ENCODE results near the gene TEX14.

The TEX14 gene

GRCh38 chr17:58517378-58517927, 174.4 kb downstream of the TEX14 start:
- H3K36me3 ChIP-seq (ENCODE audit: control insufficient read depth, insufficient read depth, low read length): no peaks in the 10 kb centered on the region
- peaks cover 7% of the 10 kb centered on the region for H3K4me1 ChIP-seq
- H2AFZ ChIP-seq: peak overlapping the region; percentile 89
- peak overlapping the region; percentile 91 for H3K4me2 ChIP-seq (ENCODE audit: low read length)
- no peak for TF ChIP-seq CTCF (IDR thresholded peaks at IDR 0.05)
- H3K9ac ChIP-seq: peak overlapping the region; percentile 70
- peak overlapping the region; percentile 96 for H3K27ac ChIP-seq
- H3K4me3 ChIP-seq (ENCODE audit: low read depth, low read length): peak overlapping the region; percentile 96
- peaks cover 6% of the 10 kb centered on the region for H3K79me2 ChIP-seq
- H3K27me3 ChIP-seq (ENCODE audit: control insufficient read depth, insufficient read depth, low read length): no peaks in the 10 kb centered on the region
- H3K9me3 ChIP-seq (ENCODE audit: control insufficient read depth, low read length): no peaks in the 10 kb centered on the region

- H3K79me2 ChIP-seq: peaks cover 10% of the 10 kb centered on the region
- H3K27me3 ChIP-seq (ENCODE audit: control insufficient read depth, insufficient read depth, low read length): no peaks in the 10 kb centered on the region
- peak overlapping the region; percentile 96 for H3K4me3 ChIP-seq (ENCODE audit: low read depth, low read length)
- no peaks in the 10 kb centered on the region for H3K9me3 ChIP-seq (ENCODE audit: control insufficient read depth, low read length)
- H3K27ac ChIP-seq: peak overlapping the region; percentile 96
- peak overlapping the region; percentile 89 for H2AFZ ChIP-seq
- no peaks in the 10 kb centered on the region for H3K36me3 ChIP-seq (ENCODE audit: control insufficient read depth, insufficient read depth, low read length)
- peak overlapping the region; percentile 91 for H3K4me2 ChIP-seq (ENCODE audit: low read length)
- no peak for TF ChIP-seq CTCF (IDR thresholded peaks at IDR 0.05)
- peaks cover 7% of the 10 kb centered on the region for H3K4me1 ChIP-seq
- H3K9ac ChIP-seq: peak overlapping the region; percentile 70
Measured at GRCh38 chr17:58516644-58517377, 175.0 kb downstream of the TEX14 start.

GRCh38 chr17:58515286-58515685, 176.6 kb downstream of the TEX14 start:
- H3K27me3 ChIP-seq (ENCODE audit: control insufficient read depth, insufficient read depth, low read length): no peaks in the 10 kb centered on the region
- no peak overlapping the region for H3K9ac ChIP-seq
- peaks cover 7% of the 10 kb centered on the region for H3K4me1 ChIP-seq
- H3K4me3 ChIP-seq (ENCODE audit: low read depth, low read length): no peak overlapping the region
- H3K79me2 ChIP-seq: peaks cover 15% of the 10 kb centered on the region
- H2AFZ ChIP-seq: no peak overlapping the region
- no peak overlapping the region for H3K4me2 ChIP-seq (ENCODE audit: low read length)
- H3K36me3 ChIP-seq (ENCODE audit: control insufficient read depth, insufficient read depth, low read length): no peaks in the 10 kb centered on the region
- no peak for TF ChIP-seq CTCF (IDR thresholded peaks at IDR 0.05)
- no peaks in the 10 kb centered on the region for H3K9me3 ChIP-seq (ENCODE audit: control insufficient read depth, low read length)
- peak overlapping the region; percentile 50 for H3K27ac ChIP-seq

- Histone ChIP-seq H3K9ac (no peak overlapping the region), H3K4me3 (ENCODE audit: low read depth, low read length) (no peak overlapping the region), H2AFZ (peak overlapping the region; percentile 57), H3K27ac (peak overlapping the region; percentile 50), H3K4me1 (peaks cover 7% of the 10 kb centered on the region), H3K4me2 (ENCODE audit: low read length) (peak overlapping the region; percentile 84), H3K36me3 (ENCODE audit: control insufficient read depth, insufficient read depth, low read length) (no peaks in the 10 kb centered on the region), H3K9me3 (ENCODE audit: control insufficient read depth, low read length) (no peaks in the 10 kb centered on the region), H3K27me3 (ENCODE audit: control insufficient read depth, insufficient read depth, low read length) (no peaks in the 10 kb centered on the region), H3K79me2 (peaks cover 15% of the 10 kb centered on the region)
- TF ChIP-seq CTCF (IDR thresholded peaks at IDR 0.05): no peak
Measured at GRCh38 chr17:58514770-58515157, 177.1 kb downstream of the TEX14 start.

Data from parathyroid adenoma (tissue), 2 donors.